GM23338 (cell line): Measurements from ENCODE around the gene RHEBL1.

Experiments
- CREB1 ChIP-seq: fragments of 250-450 bp; sonication (Bioruptor Pico); IDR thresholded peaks from 2 replicates; pipeline ENCODE4 v1.5.0; 2020; ENCODE audit warnings: low read depth, mild to moderate bottlenecking, moderate library complexity
- CTCF ChIP-seq, 2 experiments: fragments of 200-600 bp in 1 of 2; sonication (generic) in 1 of 2; conservative IDR thresholded peaks; 2 replicates each; pipeline versions ENCODE4 v1.5.1 to v1.6.1; 2016 to 2017; ENCODE audit warnings: antibody characterized with exemption in 2 of 2, low read depth in 2 of 2, mild to moderate bottlenecking in 2 of 2, moderate library complexity in 1 of 2
- ETS1 ChIP-seq: IDR thresholded peaks from 2 replicates; pipeline ENCODE4 v1.6.1; 2016; ENCODE audit warnings: antibody characterized with exemption
- EZH2 ChIP-seq: fragments of 200-600 bp; sonication (generic); IDR thresholded peaks from one replicate; pipeline ENCODE4 v1.8.0; 2017; ENCODE audit warnings: antibody characterized with exemption, mild to moderate bottlenecking, low read depth; ENCODE audit not compliant: unreplicated experiment
- EZH2phosphoT487 ChIP-seq: fragments of 200-600 bp; sonication (generic); IDR thresholded peaks from one replicate; pipeline ENCODE4 v1.8.1; 2018; ENCODE audit warnings: antibody characterized with exemption; ENCODE audit not compliant: unreplicated experiment
- JUNB ChIP-seq: IDR thresholded peaks from one replicate; pipeline ENCODE4 v1.6.1; 2016; ENCODE audit warnings: antibody characterized with exemption; ENCODE audit not compliant: unreplicated experiment
- NANOG ChIP-seq: IDR thresholded peaks from 2 replicates; pipeline ENCODE4 v1.6.1; 2016; ENCODE audit warnings: antibody characterized with exemption, borderline replicate concordance
- POLR2AphosphoS5 ChIP-seq: IDR thresholded peaks from 2 replicates; pipeline ENCODE4 v1.6.1; 2016; ENCODE audit warnings: antibody characterized with exemption, low read depth
- REST ChIP-seq: IDR thresholded peaks from one replicate; pipeline ENCODE4 v1.6.1; 2018; ENCODE audit warnings: antibody characterized with exemption; ENCODE audit not compliant: unreplicated experiment
- STAT1 ChIP-seq: IDR thresholded peaks from one replicate; pipeline ENCODE4 v1.6.1; 2016; ENCODE audit warnings: antibody characterized with exemption; ENCODE audit not compliant: unreplicated experiment
- ZNF114 ChIP-seq: fragments of 250-450 bp; sonication (Bioruptor Pico); IDR thresholded peaks from 2 replicates; pipeline ENCODE4 v1.5.0; 2020; ENCODE audit warnings: mild to moderate bottlenecking, moderate library complexity
- ZNF331 ChIP-seq: fragments of 250-450 bp; sonication (Bioruptor Pico); IDR thresholded peaks from 2 replicates; pipeline ENCODE4 v1.5.0; 2020; ENCODE audit warnings: low read depth, mild to moderate bottlenecking, moderate library complexity
- ZNF462 ChIP-seq: fragments of 250-450 bp; sonication (Bioruptor Pico); IDR thresholded peaks from 2 replicates; pipeline ENCODE4 v1.5.0; 2020; ENCODE audit warnings: mild to moderate bottlenecking, moderate library complexity

GRCh38 chr12:49034286-49034622 is 35.5 kb downstream of the RHEBL1 start:
- TF ChIP-seq POLR2AphosphoS5, result no peak
- TF ChIP-seq CTCF (conservative IDR thresholded peaks at IDR 0.05; ENCODE audit: low read depth in 2 of 2), result no peak
- TF ChIP-seq EZH2, result no peak
- TF ChIP-seq EZH2phosphoT487, result no peak
- no peak for TF ChIP-seq REST
- TF ChIP-seq CREB1 (CRISPR knock-in tag), result no peak
- TF ChIP-seq JUNB, result no peak
- TF ChIP-seq ZNF331, result no peak
- TF ChIP-seq NANOG, result no peak
- TF ChIP-seq ZNF114 (CRISPR knock-in tag), result no peak
- TF ChIP-seq STAT1, result no peak
- TF ChIP-seq ETS1, result no peak
- no peak for TF ChIP-seq ZNF462 (CRISPR knock-in tag)
